Stimulated activated CD8-positive, alpha-beta memory T cell treated with anti-CD3 and anti-CD28 coated beads, Interleukin-12 subunit alpha, Interleukin-12 subunit beta, amount 100 ng/mL, for 4 hours (primary cell): ENCODE data around the gene PDILT.

Experiments
- DNase-seq: peaks from one replicate; pipeline ENCODE4 v3.0.0-alpha.2; 2020; ENCODE audit warnings: low read depth

Gene PDILT

DNA sequence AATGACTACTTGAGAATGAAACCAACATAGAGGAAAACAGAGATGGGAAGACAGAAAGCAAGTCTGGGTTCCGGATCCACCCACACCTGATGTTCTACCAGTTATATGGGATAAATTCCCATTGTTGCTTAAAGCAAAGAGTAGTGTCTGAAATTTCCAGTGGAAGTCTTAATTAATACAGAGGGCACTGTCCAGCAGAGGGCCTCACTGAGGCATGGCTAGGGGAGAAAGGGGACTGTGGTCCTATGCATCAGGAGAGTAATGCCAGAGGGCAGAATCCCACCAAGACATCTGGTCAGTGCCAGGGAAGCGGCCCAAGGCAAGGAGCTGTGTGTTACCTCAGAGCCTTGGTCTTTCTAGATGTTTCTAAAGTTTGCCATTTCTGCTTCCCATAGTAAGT, 44.5 kb downstream of the PDILT start:
- no peak for DNase-seq

DNA sequence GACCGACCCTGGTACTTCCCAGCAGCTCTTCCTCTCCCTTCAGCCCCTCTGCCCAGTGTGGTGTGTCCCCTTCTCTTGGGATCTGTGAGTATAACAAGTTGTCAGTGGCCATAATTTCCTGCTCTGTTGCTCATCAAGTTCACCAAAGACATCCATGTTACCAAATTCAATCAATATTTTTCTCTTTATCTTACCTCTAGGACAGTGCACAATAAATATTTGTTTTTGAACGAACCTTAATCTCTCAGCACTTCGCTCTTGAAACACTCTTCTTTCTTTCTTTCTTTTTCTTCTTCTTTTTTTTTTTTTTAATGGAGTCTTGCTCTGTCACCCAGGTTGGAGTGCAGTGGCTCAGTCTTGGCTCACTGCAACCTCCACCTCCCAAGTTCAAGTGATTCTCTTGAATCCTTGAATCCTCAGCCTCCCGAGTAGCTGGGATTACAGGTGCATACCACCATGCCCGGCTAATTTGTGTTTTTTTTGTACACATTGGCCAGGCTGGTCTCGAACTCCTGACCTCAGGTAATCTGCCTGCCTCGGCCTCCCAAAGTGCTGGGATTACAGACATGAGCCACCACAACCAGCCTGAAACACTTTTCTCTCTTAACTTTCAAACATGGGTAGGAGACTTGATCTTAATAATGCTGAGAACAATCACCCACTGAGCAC, 49.3 kb downstream of the PDILT start:
- DNase-seq = no peak

DNA sequence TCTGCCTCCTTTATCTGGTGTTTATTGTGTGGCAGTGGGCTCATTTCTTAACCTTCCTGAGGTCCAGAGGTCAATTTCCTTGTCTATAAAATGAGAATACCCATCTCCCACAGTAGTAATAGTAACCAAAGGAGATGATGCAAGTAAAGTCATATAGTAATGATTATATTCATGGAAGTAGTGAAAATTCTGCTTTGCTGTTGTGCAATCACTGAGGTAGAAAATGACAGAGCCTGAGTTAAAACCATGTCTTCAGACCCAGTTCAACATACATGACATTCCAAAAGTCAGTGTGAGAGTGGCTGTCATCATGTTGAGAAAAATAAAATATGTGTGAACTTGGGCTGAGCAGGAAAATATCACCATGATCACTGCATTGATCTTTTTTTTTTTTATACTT, 51.2 kb downstream of the PDILT start:
- DNase-seq = no peak

GRCh38 chr16:20352615-20353014, 51.9 kb downstream of the PDILT start, which contains the start of gene UMOD:
UMOD (minus strand) TSS chr16:20352715; CDS start chr16:20350737, 1,978 bp downstream.
- DNase-seq = no peak

DNA sequence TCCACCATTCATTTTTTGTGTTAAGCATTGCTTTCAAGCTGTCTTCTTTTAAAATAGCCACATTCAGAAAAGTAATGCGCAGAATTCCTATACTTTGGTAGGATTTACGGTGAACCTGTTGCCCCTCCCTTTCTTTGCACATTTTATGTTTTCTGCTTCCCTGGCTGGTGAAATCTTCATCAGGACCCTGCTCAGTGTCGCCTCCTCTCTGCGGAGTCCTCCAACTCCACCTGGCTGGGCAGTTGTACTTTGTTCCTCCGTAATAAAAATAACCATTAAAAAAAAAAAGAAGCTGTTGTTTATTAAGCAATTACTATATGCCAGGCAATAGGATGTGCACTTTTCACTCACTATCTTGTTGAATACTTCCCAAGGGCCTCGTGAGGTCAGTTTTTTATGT, 54.9 kb downstream of the PDILT start:
- DNase-seq = no peak

DNA sequence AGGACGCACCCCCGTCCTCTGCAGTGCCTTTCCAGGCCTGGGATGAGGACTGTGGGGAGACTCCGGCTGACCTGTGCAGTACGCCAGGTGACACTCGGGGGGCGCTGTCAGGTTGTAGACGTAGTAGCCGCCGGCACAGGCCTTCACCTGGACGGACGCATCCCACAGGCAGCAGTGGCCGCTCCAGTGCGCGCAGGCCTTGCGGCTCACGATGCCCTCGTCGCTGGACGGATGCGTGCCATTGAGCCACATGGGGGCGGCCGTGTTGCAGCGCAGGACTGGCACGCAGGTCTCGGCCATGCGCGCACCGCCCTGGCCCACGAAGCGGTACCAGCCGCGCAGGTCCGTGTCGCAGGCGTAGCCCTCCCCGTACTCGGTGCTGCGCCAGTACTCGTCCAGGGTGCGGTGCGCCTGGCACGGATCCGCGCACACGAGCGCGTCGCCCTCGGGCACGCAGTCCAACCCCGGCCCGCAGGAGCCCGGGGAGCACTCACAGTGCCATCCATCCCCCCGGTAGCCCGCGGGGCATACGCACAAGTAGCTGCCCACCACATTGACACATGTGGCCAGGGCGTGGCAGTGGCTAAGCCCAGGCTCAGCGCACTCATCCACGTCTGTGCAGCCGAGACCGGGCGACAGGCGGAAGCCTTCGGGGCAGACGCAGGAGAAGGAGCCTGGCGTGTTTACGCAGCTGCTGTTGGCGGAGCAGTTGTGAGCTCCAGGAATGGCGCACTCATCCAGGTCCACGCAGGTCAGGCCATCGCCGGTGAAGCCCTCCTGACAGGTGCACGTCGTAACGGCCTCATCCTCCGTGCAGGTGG, 56.0 kb downstream of the PDILT start:
- no peak for DNase-seq

DNA sequence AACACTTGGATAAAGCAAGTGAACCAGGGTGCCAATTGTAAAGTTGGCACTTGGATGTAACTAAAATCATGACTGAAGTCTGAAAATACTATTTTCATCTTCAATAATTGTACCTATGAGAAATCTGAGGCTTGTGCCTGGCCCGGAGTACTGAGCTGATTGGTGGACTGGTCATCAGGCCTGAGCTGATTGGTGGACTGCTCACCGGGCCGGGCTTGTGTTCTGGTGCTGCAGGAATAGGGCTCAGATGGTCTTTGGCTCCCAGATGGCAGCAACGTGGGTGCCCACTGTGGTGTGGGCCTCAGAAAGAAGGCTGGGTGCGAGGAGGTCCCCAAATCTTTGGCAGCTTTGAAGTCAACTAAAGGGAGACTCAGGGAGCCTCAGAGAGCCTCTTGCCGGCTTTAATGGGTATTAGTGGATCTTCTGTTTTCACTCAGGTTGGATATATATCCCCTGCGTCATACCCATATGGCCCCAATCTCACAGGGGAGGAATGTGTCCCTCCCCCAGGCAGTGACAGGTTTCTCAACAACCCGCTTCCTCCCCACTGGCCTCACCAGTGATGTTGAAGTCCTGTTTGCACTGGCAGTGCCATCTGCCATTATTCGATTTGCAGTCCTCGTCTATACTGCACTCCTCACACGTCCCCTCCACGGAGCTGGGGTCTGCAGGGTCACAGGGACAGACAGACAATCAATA, 56.7 kb downstream of the PDILT start:
- DNase-seq = no peak

GRCh38 chr16:20344611-20345010, 59.9 kb downstream of the PDILT start:
- DNase-seq = no peak

GRCh38 chr16:20339744-20340143, 64.8 kb downstream of the PDILT start:
- no peak for DNase-seq

DNA sequence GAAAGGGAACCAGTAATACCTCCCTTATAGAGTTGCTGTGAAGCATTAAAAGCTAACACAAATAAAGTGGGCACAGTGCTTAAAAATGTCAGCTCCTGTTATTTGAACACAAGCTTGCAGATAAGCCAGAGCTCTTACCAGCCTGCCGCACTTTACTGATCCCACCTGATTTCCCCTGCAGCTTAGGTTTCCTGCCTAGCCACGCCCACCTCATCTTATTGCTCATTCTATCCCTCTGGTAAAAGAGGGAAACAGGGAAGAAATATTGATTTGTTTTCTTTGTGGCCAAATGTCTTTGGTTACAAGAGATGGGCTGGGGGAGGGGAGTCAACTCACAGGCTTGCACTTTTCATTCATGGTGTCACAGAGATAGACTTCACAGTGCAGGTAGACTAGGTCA, 67.6 kb downstream of the PDILT start:
- no peak for DNase-seq

DNA sequence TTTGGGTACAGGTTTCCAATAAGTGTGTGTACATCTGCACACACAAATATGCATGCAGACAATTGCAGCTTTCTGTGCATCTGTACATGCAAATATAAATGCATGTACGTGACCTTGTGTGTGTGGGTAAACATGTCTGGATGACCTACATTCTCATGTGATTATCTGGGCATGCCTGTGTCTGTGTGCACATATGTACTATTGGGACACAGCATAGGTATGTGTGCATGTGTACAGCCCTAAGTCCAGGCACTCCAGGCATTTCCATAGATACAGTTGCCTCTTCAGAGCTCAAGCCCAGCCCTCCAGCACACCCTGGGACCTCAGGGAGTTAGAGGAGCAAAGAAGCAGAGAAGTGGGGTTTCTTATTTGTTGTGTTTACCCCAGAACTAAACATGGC, 70.1 kb downstream of the PDILT start:
- no peak for DNase-seq

GRCh38 chr16:20333120-20333519, 71.4 kb downstream of the PDILT start:
- no peak for DNase-seq

DNA sequence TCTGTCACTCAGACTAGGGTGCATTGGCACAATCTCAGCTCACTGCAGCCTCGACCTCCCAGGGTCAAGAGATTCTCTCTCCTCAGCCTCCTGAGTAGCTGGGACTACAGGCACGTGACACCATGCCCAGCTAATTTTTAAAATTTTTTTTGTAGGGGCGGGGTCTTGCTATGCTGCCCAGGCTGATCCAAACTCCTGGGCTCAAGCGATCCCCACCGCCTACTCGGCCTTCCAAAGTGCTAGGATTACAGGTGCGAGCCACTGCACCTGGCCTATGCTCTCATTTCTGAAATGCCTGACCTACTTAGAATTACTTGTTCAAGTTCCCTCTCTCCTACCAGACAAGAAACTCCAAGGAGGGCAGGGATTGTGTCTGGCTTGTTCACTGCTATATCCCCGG, 72.1 kb downstream of the PDILT start:
- DNase-seq = no peak

- no peak for DNase-seq
Observed at GRCh38 chr16:20331635-20332034, 72.9 kb downstream of the PDILT start.

GRCh38 chr16:20329392-20330138, 75.0 kb downstream of the PDILT start:
- no peak for DNase-seq

DNA sequence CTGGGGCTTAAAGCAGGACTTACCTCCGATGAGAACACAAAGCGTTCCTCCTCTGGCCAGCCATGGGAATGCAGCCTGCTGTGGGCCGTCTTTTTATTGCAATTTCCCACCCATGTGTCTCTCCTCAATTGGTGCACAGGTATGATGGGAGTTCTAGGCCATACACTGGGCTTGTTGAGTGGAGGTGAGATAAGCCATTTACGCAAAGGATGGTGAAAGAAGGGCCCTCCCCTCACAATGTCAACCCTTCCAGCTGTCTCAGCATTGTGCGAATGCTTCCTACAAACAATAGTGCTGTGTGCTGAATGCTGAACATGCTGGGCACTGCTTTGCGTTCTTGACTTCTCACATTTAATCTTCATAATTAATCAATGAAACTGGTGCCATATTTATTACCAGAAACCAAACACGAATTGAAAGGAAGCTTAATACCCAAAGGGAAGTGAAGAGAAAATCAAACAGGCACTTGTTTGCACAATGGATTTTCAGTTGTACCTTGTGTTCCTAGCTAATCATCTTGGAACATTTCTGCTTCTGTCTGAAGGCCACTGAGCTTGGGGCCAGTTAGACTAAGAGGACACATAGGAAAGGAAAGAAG, 77.0 kb downstream of the PDILT start, which contains the start of gene GP2:
Gene GP2 (minus strand): TSS at position 70 of the 598 bp plus-strand sequence. CDS start 1,082 bp downstream, outside the sequence.
- DNase-seq = no peak

- DNase-seq = no peak
Observed at GRCh38 chr16:20326321-20326720, 78.2 kb downstream of the PDILT start.

DNA sequence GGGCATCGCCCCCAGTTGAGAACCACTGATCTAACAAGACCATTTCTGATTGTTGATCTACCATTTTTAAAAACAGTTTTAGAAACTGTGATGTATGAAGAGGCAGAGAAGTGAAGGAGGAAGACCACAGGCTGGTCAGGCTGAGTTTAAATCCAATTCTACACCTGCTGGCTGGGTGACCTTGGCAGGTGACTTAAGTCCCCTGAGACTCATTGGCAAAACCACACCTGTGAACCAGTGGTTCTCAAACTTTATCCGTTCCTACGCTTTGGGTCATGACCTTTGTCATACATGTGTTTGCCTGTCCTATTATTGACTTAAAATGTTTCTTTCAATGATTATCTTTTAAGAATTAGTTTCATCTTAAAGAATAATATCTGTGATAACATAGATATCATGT, 79.5 kb downstream of the PDILT start:
- no peak for DNase-seq

GRCh38 chr16:20323591-20324117, 80.9 kb downstream of the PDILT start:
- DNase-seq = no peak

GRCh38 chr16:20322696-20323095, 81.8 kb downstream of the PDILT start:
- no peak for DNase-seq

- no peak for DNase-seq
Observed at GRCh38 chr16:20321671-20322070, 82.9 kb downstream of the PDILT start.
